Measurements from ENCODE around the gene PACS1.

GRCh38 chr11:66042996-66043906, 26.8 kb upstream of the PACS1 start:
- no peak for TF ChIP-seq CTCF (IDR thresholded peaks at IDR 0.05)
- TF ChIP-seq POLR2A (IDR thresholded peaks at IDR 0.05): no peak
